Measurements from ENCODE around the gene AJAP1.

DNA sequence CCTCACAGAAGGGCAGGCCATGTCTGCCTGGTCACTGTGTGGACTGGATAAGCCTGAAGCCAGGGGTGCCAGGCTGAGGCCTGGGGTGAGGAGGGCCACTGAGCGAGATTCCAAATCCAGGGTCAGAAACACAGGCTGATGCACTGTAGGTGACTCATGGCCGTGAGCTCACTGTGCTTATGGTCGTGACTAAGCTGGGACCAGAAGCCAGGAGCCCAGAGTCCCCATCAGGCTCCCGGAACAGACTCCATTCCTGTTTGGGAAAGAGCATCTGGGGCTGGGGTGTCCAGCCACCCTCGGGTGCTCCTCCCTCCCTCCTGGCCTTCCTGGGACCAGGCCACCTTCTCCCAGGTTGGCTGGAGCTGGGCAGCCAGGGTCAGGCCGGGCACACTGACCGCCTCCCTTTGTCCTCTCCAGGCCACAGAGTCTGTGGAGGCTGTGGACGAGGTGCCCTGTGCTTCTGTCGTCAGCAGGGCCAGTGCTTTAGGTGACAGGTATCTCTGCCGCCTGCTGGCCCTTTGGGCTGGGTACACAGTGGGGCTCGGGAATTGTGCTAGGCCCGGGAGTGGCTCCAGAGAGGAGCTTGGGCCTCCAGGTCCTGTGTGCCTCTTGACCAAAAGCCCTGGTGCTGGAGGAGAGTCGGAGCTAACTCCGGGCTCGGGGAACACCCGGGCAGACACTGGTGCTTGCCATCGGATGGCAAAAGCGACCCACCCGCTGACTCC, 36.7 kb downstream of the AJAP1 start:
- TF ChIP-seq CTCF (IDR thresholded peaks at IDR 0.05) (no peak), POLR2A (IDR thresholded peaks at IDR 0.05) (no peak)

Measured in breast epithelium (tissue), 3 donors.